CD14-positive monocyte (primary cell): ENCODE data around the gene SLC35A4. TPM values are rescaled to one million over a fixed set of nuclear protein-coding genes. Genes with fewer than 3 reads are reported as not detected.

ENCODE experiments used
- DNase-seq, 3 donors: peaks; one replicate each; pipeline ENCODE4 v3.0.0-alpha.2; 2011 to 2022
- H2AFZ ChIP-seq: 2 replicates; pipeline ENCODE4 v1.6.0; 2012; ENCODE audit warnings: mild to moderate bottlenecking, low read depth, low read length, inconsistent platforms; ENCODE audit not compliant: insufficient read depth, poor library complexity, severe bottlenecking
- H3K27ac ChIP-seq, 2 donors: 1 replicate in 1 of 2; 2 replicates in 1 of 2; pipeline ENCODE4 v1.5.1; 2012 to 2013; ENCODE audit warnings: low read length in 2 of 2, control low read depth in 1 of 2, inconsistent platforms in 1 of 2, low read depth in 1 of 2, mild to moderate bottlenecking in 1 of 2
- H3K27me3 ChIP-seq, 2 donors: one replicate each; pipeline versions ENCODE4 v1.6.0 to v1.6.1; 2011 to 2013; ENCODE audit warnings: low read length in 2 of 2; ENCODE audit not compliant: control insufficient read depth in 2 of 2, insufficient read depth in 2 of 2
- H3K36me3 ChIP-seq, 2 donors: replicated peaks in 1 of 2; 1 replicate in 1 of 2; 2 replicates in 1 of 2; pipeline versions ENCODE4 v1.5.1 to v1.6.1; 2012 to 2013; ENCODE audit warnings: low read length in 2 of 2, control low read depth in 1 of 2, inconsistent platforms in 1 of 2, mild to moderate bottlenecking in 1 of 2; ENCODE audit not compliant: insufficient read depth in 2 of 2, control insufficient read depth in 1 of 2
- H3K4me1 ChIP-seq, 2 donors: 1 replicate in 1 of 2; 2 replicates in 1 of 2; pipeline versions ENCODE4 v1.5.1 to v1.6.1; 2012 to 2013; ENCODE audit warnings: low read length in 2 of 2, control low read depth in 1 of 2, inconsistent platforms in 1 of 2, mild to moderate bottlenecking in 1 of 2, moderate library complexity in 1 of 2; ENCODE audit not compliant: insufficient read depth in 2 of 2, control insufficient read depth in 1 of 2
- H3K4me2 ChIP-seq: replicated peaks from 2 replicates; pipeline ENCODE3; 2012; ENCODE audit warnings: low read length, moderate library complexity, mild to moderate bottlenecking; ENCODE audit not compliant: poor library complexity, severe bottlenecking; ENCODE audit errors: extremely low read depth
- H3K4me3 ChIP-seq, 3 experiments: fragments of 200-600 bp in 1 of 3; sonication (generic) in 1 of 3; replicated peaks in 1 of 3; 1 replicate in 2 of 3; 2 replicates in 1 of 3; pipeline ENCODE4 v1.5.1; 2011 to 2013; ENCODE audit warnings: low read length in 3 of 3, mild to moderate bottlenecking in 3 of 3, control low read depth in 2 of 3, low read depth in 2 of 3, inconsistent platforms in 1 of 3, moderate library complexity in 1 of 3
- H3K79me2 ChIP-seq: 2 replicates; pipeline ENCODE4 v1.6.0; 2012; ENCODE audit warnings: mild to moderate bottlenecking, control low read depth, inconsistent platforms, low read length, moderate library complexity; ENCODE audit not compliant: insufficient read depth
- H3K9ac ChIP-seq: 2 replicates; pipeline ENCODE4 v1.6.0; 2017; ENCODE audit warnings: low read length, mild to moderate bottlenecking; ENCODE audit not compliant: insufficient read depth, poor library complexity, severe bottlenecking
- H3K9me3 ChIP-seq, 2 donors: replicated peaks in 1 of 2; 1 replicate in 1 of 2; 2 replicates in 1 of 2; pipeline versions ENCODE4 v1.5.1 to v1.6.1; 2012 to 2013; ENCODE audit warnings: low read length in 2 of 2, control low read depth in 1 of 2; ENCODE audit not compliant: control insufficient read depth in 1 of 2, insufficient read depth in 1 of 2
- H4K20me1 ChIP-seq: 2 replicates; pipeline ENCODE4 v1.6.0; 2012; ENCODE audit warnings: mild to moderate bottlenecking, low read length, control low read depth, moderate library complexity; ENCODE audit not compliant: insufficient read depth
- H3K27ac Mint-ChIP-seq, 7 donors: one replicate each; pipeline ENCODE4 v1.8.0; 2020; ENCODE audit warnings: mild to moderate bottlenecking in 7 of 7, mixed read lengths in 7 of 7, moderate library complexity in 6 of 7, inconsistent platforms in 2 of 7
- H3K27me3 Mint-ChIP-seq, 3 donors: one replicate each; pipeline ENCODE4 v1.8.0; 2021 to 2022; ENCODE audit warnings: low read depth in 3 of 3, mild to moderate bottlenecking in 3 of 3, mixed read lengths in 3 of 3, moderate library complexity in 3 of 3, inconsistent platforms in 1 of 3
- H3K36me3 Mint-ChIP-seq, 2 donors: one replicate each; pipeline ENCODE4 v1.8.0; 2020; ENCODE audit warnings: mixed read lengths in 2 of 2, inconsistent platforms in 1 of 2, mild to moderate bottlenecking in 1 of 2
- H3K4me1 Mint-ChIP-seq: one replicate; pipeline ENCODE4 v1.8.0; 2020; ENCODE audit warnings: mild to moderate bottlenecking, mixed read lengths
- H3K4me3 Mint-ChIP-seq, 2 donors: one replicate each; pipeline ENCODE4 v1.8.0; 2020; ENCODE audit warnings: mild to moderate bottlenecking in 2 of 2, mixed read lengths in 2 of 2, moderate library complexity in 1 of 2
- H3K9me3 Mint-ChIP-seq, 7 donors: one replicate each; pipeline ENCODE4 v1.8.0; 2020 to 2022; ENCODE audit warnings: mixed read lengths in 7 of 7, mild to moderate bottlenecking in 6 of 7, moderate library complexity in 6 of 7, inconsistent platforms in 2 of 7
- CTCF ChIP-seq: fragments of 200-600 bp; IDR thresholded peaks from one replicate; pipeline ENCODE4 v1.8.0; 2022; ENCODE audit warnings: antibody characterized with exemption, mild to moderate bottlenecking
- WGBS: methylation state at CpG from one replicate; pipeline ENCODE4 v1.1.5; 2013; ENCODE audit warnings: missing lambda C conversion rate; ENCODE audit not compliant: insufficient coverage; 5-methylcytosine and 5-hydroxymethylcytosine counted together
- intact Hi-C, 2 donors: fragments of 100-400 bp; cut with micrococcal nuclease; formaldehyde crosslinking; loops; one replicate each; pipeline versions ENCODE4 v1.15.0 to v1.15.1; 2023
- polyA plus RNA-seq, 3 donors: library from polyadenylated mRNA; depleted of rRNA in 1 of 3; unstranded in 2 of 3; stranded (reverse) in 1 of 3; fragments of 300-500 nt in 2 of 3; fragments of >200 nt in 1 of 3; fragmentation: Illumina TruSeq in 2 of 3; gene quantifications; 1 replicate in 2 of 3; 2 replicates in 1 of 3; pipeline ENCODE4 v1.2.3, GENCODE V29; 2012 to 2021

Gene SLC35A4
- polyA plus RNA-seq, 3 donors = 44.0 to 67.1 (median 58.8) TPM

GRCh38 chr5:140565024-140565779 is 574 bp downstream of the SLC35A4 start:
- H3K9ac ChIP-seq = peak overlapping the region; percentile 68
- H3K4me3 ChIP-seq = peak overlapping the region; percentile 77 to 79 (median 78)
- Mint-ChIP-seq H3K4me1 (peaks cover 66% of the 10 kb centered on the region), H3K4me3 (peak overlapping the region; percentile 91 to 98), H3K27ac (peak overlapping the region; percentile 94 to 99 (median 98)), H3K9me3 (peaks cover 0 to 2% (median 0%) of the 10 kb centered on the region in 7 donors), H3K27me3 (peaks cover 0 to 2% (median 2%) of the 10 kb centered on the region in 3 donors), H3K36me3 (peaks cover 43 to 59% of the 10 kb centered on the region in 2 donors)
- peaks cover 26 to 43% of the 10 kb centered on the region in 2 donors for H3K36me3 ChIP-seq
- H3K4me2 ChIP-seq = peak overlapping the region; percentile 78
- H3K27me3 ChIP-seq = no peaks in the 10 kb centered on the region
- no peak for TF ChIP-seq CTCF
- peaks cover 41 to 73% of the 10 kb centered on the region in 2 donors for H3K4me1 ChIP-seq
- peaks cover 17% of the 10 kb centered on the region for H4K20me1 ChIP-seq
- DNase-seq = peak in 2 of 3 donors; percentile 32 to 56
- 8% methylated on average over 6 of the region's 13 CpGs for WGBS
- intact Hi-C loops = loop anchor here in 1 of 2 donors (10.0 kb wide), 1 partner anchor 150 kb away; no protein-coding TSS in a partner anchor
- H3K27ac ChIP-seq = peak overlapping the region; percentile 92
- peak overlapping the region; percentile 69 for H2AFZ ChIP-seq
- H3K9me3 ChIP-seq = no peaks in the 10 kb centered on the region
- peaks cover 40% of the 10 kb centered on the region for H3K79me2 ChIP-seq

- Histone ChIP-seq H3K27me3 (no peaks in the 10 kb centered on the region), H3K9ac (no peak overlapping the region), H3K4me1 (peaks cover 44 to 78% of the 10 kb centered on the region in 2 donors), H3K27ac (peak overlapping the region in 1 of 2 donors; percentile 92), H2AFZ (no peak overlapping the region), H3K79me2 (peaks cover 40% of the 10 kb centered on the region), H3K36me3 (peaks cover 27 to 43% of the 10 kb centered on the region in 2 donors), H3K9me3 (no peaks in the 10 kb centered on the region), H3K4me3 (peak overlapping the region in 1 of 3 experiments; percentile 78), H4K20me1 (peaks cover 17% of the 10 kb centered on the region), H3K4me2 (peak overlapping the region; percentile 78)
- Mint-ChIP-seq H3K4me1 (peaks cover 70% of the 10 kb centered on the region), H3K9me3 (peaks cover 0 to 2% (median 0%) of the 10 kb centered on the region in 7 donors), H3K36me3 (peaks cover 42 to 59% of the 10 kb centered on the region in 2 donors), H3K27ac (peak overlapping the region in 5 of 7 donors; percentile 94 to 99 (median 98)), H3K27me3 (peaks cover 0 to 2% (median 2%) of the 10 kb centered on the region in 3 donors), H3K4me3 (peak overlapping the region in 1 of 2 donors; percentile 13)
- peak in 1 of 3 donors; percentile 32 for DNase-seq
- no peak for TF ChIP-seq CTCF
- WGBS = 100% methylated on average over 1 of the region's 4 CpGs
- intact Hi-C loops = loop anchor here in 1 of 2 donors (10.0 kb wide), 1 partner anchor 149 kb away; no protein-coding TSS in a partner anchor
Observed at GRCh38 chr5:140565780-140566095, 1.1 kb downstream of the SLC35A4 start.
